ENCODE results near the gene BRD3. TPM values are rescaled to one million over a fixed set of nuclear protein-coding genes. Genes with fewer than 3 reads are reported as not detected.

The BRD3 gene
- total RNA-seq, 1 donor from 2014 or later: 12.1 TPM

- peak; percentile 82 for DNase-seq
Measured at GRCh38 chr9:134010310-134011173, 57.3 kb downstream of the BRD3 start.

GRCh38 chr9:134007571-134007970, 60.3 kb downstream of the BRD3 start:
- DNase-seq: no peak

GRCh38 chr9:134007150-134007549, 60.7 kb downstream of the BRD3 start:
- DNase-seq: no peak

GRCh38 chr9:134005381-134005780, 62.4 kb downstream of the BRD3 start:
- no peak for DNase-seq

DNA sequence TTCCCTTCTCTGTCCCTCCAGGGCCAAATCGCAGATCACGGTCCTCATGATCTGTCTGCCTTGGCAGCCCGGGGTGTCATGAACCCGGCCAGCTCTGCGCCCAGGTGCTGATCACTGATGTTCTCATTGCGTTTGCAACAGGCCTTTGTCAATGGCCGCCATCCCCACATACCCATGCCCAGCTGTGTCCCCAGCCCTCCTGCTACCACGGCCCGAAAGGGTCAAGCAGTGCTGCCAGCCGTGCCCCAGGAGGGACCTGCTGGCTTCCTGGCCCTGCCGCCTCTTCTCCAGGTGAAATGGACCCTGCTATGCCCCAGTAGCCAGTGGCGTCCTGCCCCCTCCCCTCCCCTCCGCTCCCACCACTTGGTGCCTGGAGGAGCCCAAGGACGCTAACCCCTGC, 62.9 kb downstream of the BRD3 start:
- no peak for DNase-seq

GRCh38 chr9:134004131-134004873, 63.5 kb downstream of the BRD3 start:
- no peak for DNase-seq

DNA sequence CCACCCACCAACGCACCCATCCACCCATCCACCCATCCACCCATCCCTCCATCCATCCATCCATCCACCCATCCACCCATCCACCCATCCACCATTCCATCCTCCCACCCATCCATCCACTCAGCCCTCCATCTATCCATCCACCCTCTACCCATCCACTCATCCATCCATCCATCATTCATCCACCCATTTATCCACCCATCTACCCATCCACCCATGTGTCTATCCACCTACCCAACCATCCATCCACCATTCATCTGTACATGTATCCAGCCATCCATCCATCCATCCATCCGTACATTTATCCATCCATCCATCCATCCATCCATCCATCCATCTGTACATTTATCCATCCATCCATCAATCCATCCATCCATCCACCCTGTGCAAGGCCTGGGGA, 64.6 kb downstream of the BRD3 start:
- DNase-seq: no peak

DNA sequence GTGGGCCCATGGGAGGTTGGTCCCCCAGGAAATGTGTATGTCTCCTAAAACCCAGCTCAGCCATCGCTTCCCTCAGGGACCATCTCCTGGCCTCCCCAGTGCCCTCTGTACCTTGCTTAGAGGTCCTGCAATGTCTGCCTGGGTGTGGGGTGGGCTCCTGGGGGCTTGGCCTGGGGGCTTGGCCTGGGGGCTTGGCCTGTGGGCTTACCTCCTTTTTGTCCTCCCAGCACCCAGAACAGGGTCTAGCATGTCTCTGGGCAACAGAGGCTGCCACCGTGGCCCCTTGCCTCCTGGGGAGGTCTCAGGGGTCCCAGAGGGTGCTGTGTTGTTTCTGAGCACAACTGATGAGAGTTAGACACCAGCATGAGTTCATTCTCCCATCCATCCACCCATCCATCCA, 65.0 kb downstream of the BRD3 start:
- no peak for DNase-seq

GRCh38 chr9:133999851-134000265, 68.0 kb downstream of the BRD3 start:
- DNase-seq: no peak

GRCh38 chr9:133998915-133999595, 68.8 kb downstream of the BRD3 start:
- no peak for DNase-seq

GRCh38 chr9:133997584-133997983, 70.2 kb downstream of the BRD3 start:
- DNase-seq: no peak

GRCh38 chr9:133996531-133997520, 71.0 kb downstream of the BRD3 start:
- no peak for DNase-seq

GRCh38 chr9:133995012-133995896, 72.6 kb downstream of the BRD3 start:
- no peak for DNase-seq

GRCh38 chr9:133994353-133995011, 73.3 kb downstream of the BRD3 start:
- peak; percentile 84 for DNase-seq

DNA sequence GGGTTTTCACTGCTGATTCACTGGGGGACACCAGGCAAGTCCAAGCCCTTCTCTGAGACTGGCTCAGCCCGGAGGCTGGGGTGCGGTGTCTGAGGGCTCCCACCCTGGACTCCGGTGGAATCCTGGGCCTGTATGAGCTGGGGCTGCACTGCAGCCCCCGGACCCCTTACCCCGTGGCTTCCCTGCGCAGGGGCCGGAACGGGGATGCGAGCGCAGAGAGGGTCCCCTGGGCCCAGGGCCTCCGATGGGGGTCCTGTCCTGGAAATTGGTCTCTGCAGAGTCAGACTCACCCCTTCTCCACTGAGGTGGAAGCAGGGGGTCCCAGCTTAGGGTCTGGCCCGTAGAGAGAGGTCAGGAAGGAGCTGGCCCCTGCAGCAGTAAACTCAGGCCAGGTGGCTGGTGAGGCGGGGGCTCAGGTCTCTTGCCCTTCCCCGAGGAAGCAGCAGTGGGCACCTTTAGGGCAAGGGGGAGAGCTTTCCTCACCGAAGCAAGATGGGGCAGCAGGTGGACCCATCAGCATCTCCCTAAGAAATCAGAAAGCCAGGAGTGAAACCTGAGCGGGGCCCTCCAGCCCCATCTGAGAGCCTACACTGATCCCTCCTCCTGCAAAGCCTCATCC, 74.1 kb downstream of the BRD3 start:
- DNase-seq: no peak

DNA sequence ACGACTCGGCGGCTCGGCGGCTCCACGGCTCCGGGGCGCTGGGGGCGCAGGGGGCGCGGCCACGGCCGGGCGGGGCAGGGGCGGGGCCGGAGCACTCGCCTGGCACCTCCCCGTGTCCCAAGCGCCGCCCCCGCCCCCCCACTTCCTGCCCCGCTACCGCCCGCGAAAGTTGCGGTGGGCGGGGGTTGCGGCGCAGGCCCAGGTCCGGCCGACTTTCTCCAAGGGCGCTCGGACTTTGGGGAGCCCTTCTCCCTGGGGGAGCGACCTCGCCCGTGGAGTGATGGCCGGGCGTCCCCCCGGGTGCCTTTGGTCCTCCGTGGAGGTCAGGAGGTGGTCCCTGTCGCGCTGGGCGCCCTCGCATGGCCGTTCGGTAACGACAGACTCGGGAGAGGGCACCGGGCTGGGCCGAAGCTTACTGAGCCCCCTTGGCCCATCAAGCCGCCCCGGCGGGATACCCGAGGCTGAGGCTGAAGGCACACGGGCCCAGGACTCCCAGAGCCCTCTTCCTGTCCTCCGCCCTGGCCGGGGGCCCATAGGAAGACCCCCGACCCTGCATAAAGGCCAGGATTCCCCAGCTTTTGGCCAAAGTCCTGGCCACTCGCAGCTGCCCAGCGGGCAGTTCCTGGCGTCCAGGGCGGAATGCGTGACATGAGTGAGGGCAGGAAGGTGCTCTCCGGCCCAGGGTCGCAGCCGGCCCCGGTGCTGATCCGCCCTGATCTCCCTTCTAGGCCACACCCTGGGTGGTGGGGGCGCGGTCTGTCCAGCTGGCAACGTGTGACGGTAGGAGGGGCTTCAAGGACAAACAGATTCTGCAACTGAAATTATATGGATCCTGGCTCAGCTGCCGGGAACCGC, 74.8 kb downstream of the BRD3 start:
- peak; percentile 76 for DNase-seq

- peak; percentile 66 for DNase-seq
Measured at GRCh38 chr9:133991964-133992779, 75.7 kb downstream of the BRD3 start, which contains the start of gene VAV2. Gene VAV2, minus strand, starts transcription at chr9:133992324. Its CDS starts 46 bp downstream, at chr9:133992278.

Data from dermis blood vessel endothelial cell (primary cell).